BJ (cell line): ENCODE measurements around the gene TNIK. TPM values are rescaled to one million over a fixed set of nuclear protein-coding genes. Genes with fewer than 3 reads are reported as not detected.

Experiments used
- CTCF ChIA-PET: fragments of 350-600 bp; formaldehyde crosslinking; extraction: SDS; loops from one replicate; lab custom pipeline; 2021; ENCODE audit warnings: antibody characterized with exemption, inconsistent platforms; lab: Yijun Ruan, JAX
- POLR2A ChIA-PET: fragments of 300-600 bp; sonication (Branson Sonifier 250); formaldehyde crosslinking; extraction: SDS; loops from one replicate; lab custom pipeline; 2021; ENCODE audit warnings: antibody characterized with exemption; lab: Charles Lee
- DNase-seq: peaks from one replicate; pipeline ENCODE4 v3.0.0-alpha.2; 2011; ENCODE audit warnings: low read depth
- H3K27me3 ChIP-seq: 2 replicates; pipeline ENCODE4 v1.6.0; 2011; ENCODE audit warnings: low read length; ENCODE audit not compliant: control insufficient read depth, insufficient read depth
- H3K36me3 ChIP-seq: 2 replicates; pipeline ENCODE4 v1.5.1; 2011; ENCODE audit warnings: low read length; ENCODE audit not compliant: control insufficient read depth, insufficient read depth
- H3K4me3 ChIP-seq: 2 replicates; pipeline ENCODE4 v1.5.1; 2011; ENCODE audit warnings: low read depth, mild to moderate bottlenecking, control low read depth, low read length
- CTCF ChIP-seq: IDR thresholded peaks from 2 replicates; pipeline ENCODE4 v1.5.1; 2011; ENCODE audit warnings: low read depth, mild to moderate bottlenecking, control low read depth, inconsistent platforms, low read length, moderate library complexity; ENCODE audit not compliant: insufficient read depth
- polyA plus RNA-seq: library from polyadenylated mRNA; depleted of rRNA; stranded (reverse); fragments of >200 nt; gene quantifications from 2 replicates; pipeline ENCODE4 v1.2.3, GENCODE V29; 2011

Gene TNIK
- polyA plus RNA-seq, 1 experiment = 2.1 TPM

GRCh38 chr3:171464462-171464861 lies 4.3 kb upstream of the TNIK start:
- no peaks in the 10 kb centered on the region; the same call in 1 of the 2 replicates for H3K27me3 ChIP-seq
- DNase-seq = no peak
- no peak for TF ChIP-seq CTCF
- no peak overlapping the region for H3K4me3 ChIP-seq
- H3K36me3 ChIP-seq = no peaks in the 10 kb centered on the region
- CTCF ChIA-PET = no interaction called here
- POLR2A ChIA-PET = no interaction called here

- DNase-seq = no peak
- ChIA-PET POLR2A (no interaction called here), CTCF (interaction anchor here (1.7 kb wide), 1 partner anchor 103 kb away, joined by 5 read pairs; no protein-coding TSS in a partner anchor)
- no peaks in the 10 kb centered on the region for H3K36me3 ChIP-seq
- no peaks in the 10 kb centered on the region; the same call in 1 of the 2 replicates for H3K27me3 ChIP-seq
- no peak for TF ChIP-seq CTCF
- no peak overlapping the region for H3K4me3 ChIP-seq
Observed at GRCh38 chr3:171462224-171462623, 2.0 kb upstream of the TNIK start.

GRCh38 chr3:171461525-171461917 lies 1.3 kb upstream of the TNIK start:
- no peaks in the 10 kb centered on the region; the same call in 1 of the 2 replicates for H3K27me3 ChIP-seq
- no peak for DNase-seq
- CTCF ChIA-PET = interaction anchor here (0.8 to 1.7 kb wide), 4 partner anchors 45 to 196 kb away, joined by 3 to 5 read pairs (median 3); no protein-coding TSS in a partner anchor
- POLR2A ChIA-PET = no interaction called here
- H3K36me3 ChIP-seq = no peaks in the 10 kb centered on the region
- peak overlapping the region; percentile 85 for H3K4me3 ChIP-seq
- no peak for TF ChIP-seq CTCF

- ChIA-PET POLR2A (interaction anchor here (0.6 kb wide), 1 partner anchor 690 kb away, joined by 4 read pairs; no protein-coding TSS in a partner anchor), CTCF (interaction anchor here (0.6 to 1.8 kb wide), 8 partner anchors 33 to 273 kb away, joined by 3 to 5 read pairs (median 3); no protein-coding TSS in a partner anchor)
- no peaks in the 10 kb centered on the region; the same call in 1 of the 2 replicates for H3K27me3 ChIP-seq
- no peaks in the 10 kb centered on the region for H3K36me3 ChIP-seq
- TF ChIP-seq CTCF = no peak
- DNase-seq = no peak
- peak overlapping the region; percentile 85 for H3K4me3 ChIP-seq
Observed at GRCh38 chr3:171460725-171461524, 720 bp upstream of the TNIK start.

- H3K27me3 ChIP-seq = no peaks in the 10 kb centered on the region; the same call in 1 of the 2 replicates
- no peaks in the 10 kb centered on the region for H3K36me3 ChIP-seq
- no peak for TF ChIP-seq CTCF
- ChIA-PET POLR2A (interaction anchor here (0.6 kb wide), 1 partner anchor 185 kb away, joined by 3 read pairs; no protein-coding TSS in a partner anchor), CTCF (interaction anchor here (1.8 kb wide), 1 partner anchor 42 kb away, joined by 4 read pairs; no protein-coding TSS in a partner anchor)
- peak overlapping the region; percentile 85 for H3K4me3 ChIP-seq
- no peak for DNase-seq
Observed at GRCh38 chr3:171459137-171459941, 866 bp downstream of the TNIK start.
